ENCODE measurements around the gene CRK.

GRCh38 chr17:1434150-1434549 is 21.9 kb downstream of the CRK start:
- TF ChIP-seq, protein P1, sequence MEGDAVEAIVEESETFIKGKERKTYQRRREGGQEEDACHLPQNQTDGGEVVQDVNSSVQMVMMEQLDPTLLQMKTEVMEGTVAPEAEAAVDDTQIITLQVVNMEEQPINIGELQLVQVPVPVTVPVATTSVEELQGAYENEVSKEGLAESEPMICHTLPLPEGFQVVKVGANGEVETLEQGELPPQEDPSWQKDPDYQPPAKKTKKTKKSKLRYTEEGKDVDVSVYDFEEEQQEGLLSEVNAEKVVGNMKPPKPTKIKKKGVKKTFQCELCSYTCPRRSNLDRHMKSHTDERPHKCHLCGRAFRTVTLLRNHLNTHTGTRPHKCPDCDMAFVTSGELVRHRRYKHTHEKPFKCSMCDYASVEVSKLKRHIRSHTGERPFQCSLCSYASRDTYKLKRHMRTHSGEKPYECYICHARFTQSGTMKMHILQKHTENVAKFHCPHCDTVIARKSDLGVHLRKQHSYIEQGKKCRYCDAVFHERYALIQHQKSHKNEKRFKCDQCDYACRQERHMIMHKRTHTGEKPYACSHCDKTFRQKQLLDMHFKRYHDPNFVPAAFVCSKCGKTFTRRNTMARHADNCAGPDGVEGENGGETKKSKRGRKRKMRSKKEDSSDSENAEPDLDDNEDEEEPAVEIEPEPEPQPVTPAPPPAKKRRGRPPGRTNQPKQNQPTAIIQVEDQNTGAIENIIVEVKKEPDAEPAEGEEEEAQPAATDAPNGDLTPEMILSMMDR (conservative IDR thresholded peaks at IDR 0.05): no peak
- no peak for TF ChIP-seq EZH2 (IDR thresholded peaks at IDR 0.05; ENCODE audit: low read depth)
